Chondrocyte (in vitro differentiated cells): Measurements from ENCODE around the gene LCAT. TPM values are rescaled to one million over a fixed set of nuclear protein-coding genes. Genes with fewer than 3 reads are reported as not detected.
A peak's percentile ranks its signal among the peaks of the same experiment; 100 is the strongest.

ENCODE experiments used
- DNase-seq: peaks from one replicate; pipeline ENCODE4 v3.0.0; 2021; ENCODE audit warnings: mixed read lengths, low spot score
- H3K27ac Mint-ChIP-seq: one replicate; pipeline ENCODE4 v1.8.0; 2021; ENCODE audit warnings: mild to moderate bottlenecking, moderate library complexity, mixed read lengths; ENCODE audit not compliant: unreplicated experiment
- H3K27me3 Mint-ChIP-seq: 2 replicates; pipeline ENCODE4 v1.8.0; 2021; ENCODE audit warnings: low read depth, mixed read lengths
- H3K36me3 Mint-ChIP-seq: 2 replicates; pipeline ENCODE4 v1.8.0; 2021; ENCODE audit warnings: low read depth, mixed read lengths
- H3K4me1 Mint-ChIP-seq: 2 replicates; pipeline ENCODE4 v1.8.0; 2021; ENCODE audit warnings: low read depth, mild to moderate bottlenecking, mixed read lengths
- H3K4me3 Mint-ChIP-seq: one replicate; pipeline ENCODE4 v1.8.0; 2021; ENCODE audit warnings: mild to moderate bottlenecking, moderate library complexity, mixed read lengths; ENCODE audit not compliant: unreplicated experiment
- H3K9me3 Mint-ChIP-seq: 2 replicates; pipeline ENCODE4 v1.8.0; 2021; ENCODE audit warnings: low read depth, mixed read lengths
- CTCF ChIP-seq: fragments of 200-600 bp; sonication (generic); IDR thresholded peaks from 2 replicates; pipeline ENCODE4 v1.5.0; 2021; ENCODE audit warnings: antibody characterized with exemption, mild to moderate bottlenecking, moderate library complexity
- total RNA-seq: library from RNA; stranded (reverse); gene quantifications from 3 replicates; pipeline ENCODE4 v1.2.1, GENCODE V29; 2021

Gene LCAT
- total RNA-seq, 1 donor from 2014 or later: 38.2 TPM

GRCh38 chr16:67935402-67936123 lies 8.4 kb downstream of the LCAT start:
- Mint-ChIP-seq H3K27me3 (no peaks in the 10 kb centered on the region), H3K27ac (peak overlapping the region; percentile 97), H3K9me3 (no peaks in the 10 kb centered on the region), H3K4me1 (peaks cover 27% of the 10 kb centered on the region), H3K36me3 (peaks cover 5% of the 10 kb centered on the region), H3K4me3 (peak overlapping the region; percentile 98)
- DNase-seq: peak; percentile 85
- TF ChIP-seq CTCF: no peak

- no peak for TF ChIP-seq CTCF
- Mint-ChIP-seq H3K4me1 (peaks cover 27% of the 10 kb centered on the region), H3K9me3 (no peaks in the 10 kb centered on the region)
Observed at GRCh38 chr16:67935101-67935401, 8.9 kb downstream of the LCAT start.

DNA sequence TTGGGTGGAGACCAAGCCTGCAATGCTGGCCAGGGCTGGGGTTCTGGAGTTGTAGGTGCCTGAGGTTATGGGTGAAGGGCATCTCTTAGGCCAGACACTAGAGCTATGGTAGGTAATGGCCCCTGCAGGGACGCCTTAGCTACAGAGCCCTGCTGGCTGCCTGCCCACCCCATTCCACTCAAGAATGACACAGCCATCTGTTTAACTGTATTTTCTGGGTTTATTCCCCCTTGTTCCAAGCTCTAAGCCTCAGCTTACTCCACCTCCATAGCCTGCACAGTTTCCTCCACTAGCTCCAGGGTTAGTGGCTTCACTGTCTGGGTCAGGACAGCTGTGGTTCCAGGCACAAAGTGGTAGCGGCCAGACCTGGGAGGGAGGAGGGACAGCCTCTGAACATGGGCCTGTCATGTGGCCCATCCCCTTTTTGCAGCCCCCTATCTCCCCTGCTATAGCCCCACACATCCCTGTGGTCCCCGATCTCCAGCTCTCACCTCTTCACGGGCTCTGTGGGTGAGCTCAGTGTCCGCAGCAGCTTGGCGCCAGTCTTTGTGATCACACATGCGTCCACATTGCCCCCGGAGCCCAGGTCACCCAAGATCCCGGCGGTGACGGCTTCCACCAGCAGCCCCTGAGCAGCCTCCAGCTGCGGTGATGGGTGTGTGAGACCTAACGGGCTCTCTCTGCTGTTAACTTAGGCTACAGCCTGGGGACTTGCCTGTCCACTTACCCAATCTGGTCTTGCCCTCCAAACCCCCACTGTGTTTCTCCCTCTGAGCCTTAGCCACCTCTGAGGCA lies 9.4 kb downstream of the LCAT start:
- H3K27ac Mint-ChIP-seq: peak overlapping the region; percentile 97

More at GRCh38 chr16:67935101-67935401, 8.9 kb downstream of the LCAT start:
- Mint-ChIP-seq H3K27ac (peak overlapping the region; percentile 97), H3K27me3 (no peaks in the 10 kb centered on the region), H3K4me3 (peak overlapping the region; percentile 98), H3K36me3 (peaks cover 2% of the 10 kb centered on the region)
- DNase-seq: no peak

DNA sequence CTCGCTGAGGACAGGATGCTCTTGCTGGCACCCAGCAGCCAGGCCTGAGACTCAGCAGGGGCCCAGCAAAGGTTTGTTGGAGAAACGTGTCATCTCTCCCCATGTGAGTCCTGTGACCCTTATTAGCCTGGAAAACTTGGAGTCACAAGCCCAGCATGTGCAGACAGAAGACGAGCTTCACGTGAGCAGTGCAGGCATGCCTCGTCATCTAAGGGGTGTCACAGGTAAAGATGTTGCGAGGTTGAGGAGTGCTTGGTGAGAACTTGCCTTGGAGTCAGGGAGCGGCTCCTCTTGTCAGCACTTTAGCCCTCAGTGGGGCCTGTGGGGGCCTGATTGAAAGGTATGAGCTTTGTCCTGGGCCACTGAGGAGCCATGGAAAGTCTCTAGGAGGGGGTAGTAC lies 10.1 kb downstream of the LCAT start:
- Mint-ChIP-seq H3K36me3 (no peaks in the 10 kb centered on the region), H3K9me3 (no peaks in the 10 kb centered on the region), H3K4me3 (no peak overlapping the region), H3K4me1 (peaks cover 27% of the 10 kb centered on the region), H3K27ac (peak overlapping the region; percentile 0), H3K27me3 (no peaks in the 10 kb centered on the region)
- DNase-seq: no peak
- no peak for TF ChIP-seq CTCF

More for the DNA sequence above, 9.4 kb downstream of the LCAT start:
- peak; percentile 93 for DNase-seq
- no peaks in the 10 kb centered on the region for H3K9me3 Mint-ChIP-seq
- no peaks in the 10 kb centered on the region for H3K27me3 Mint-ChIP-seq
- TF ChIP-seq CTCF: no peak
- H3K4me3 Mint-ChIP-seq: peak overlapping the region; percentile 98
- H3K36me3 Mint-ChIP-seq: no peaks in the 10 kb centered on the region
- H3K4me1 Mint-ChIP-seq: peaks cover 27% of the 10 kb centered on the region

- DNase-seq: peak; percentile 69
- peaks cover 26% of the 10 kb centered on the region for H3K4me1 Mint-ChIP-seq
- peaks cover 1% of the 10 kb centered on the region for H3K36me3 Mint-ChIP-seq
- no peak overlapping the region for H3K27ac Mint-ChIP-seq
- no peak for TF ChIP-seq CTCF
- no peaks in the 10 kb centered on the region for H3K27me3 Mint-ChIP-seq
- H3K4me3 Mint-ChIP-seq: no peak overlapping the region
- H3K9me3 Mint-ChIP-seq: no peaks in the 10 kb centered on the region
Observed at GRCh38 chr16:67932462-67932840, 11.5 kb downstream of the LCAT start.
